Mucosa of stomach (tissue), 1 donor: ENCODE measurements around the gene TTC3.

ENCODE experiments used
- H3K27me3 ChIP-seq: one replicate; pipeline ENCODE4 v1.7.0; 2013; ENCODE audit warnings: mild to moderate bottlenecking, low read length; ENCODE audit not compliant: control insufficient read depth, insufficient read depth
- H3K36me3 ChIP-seq: one replicate; pipeline ENCODE4 v1.7.0; 2013; ENCODE audit warnings: low read length; ENCODE audit not compliant: control insufficient read depth, insufficient read depth
- H3K4me1 ChIP-seq: one replicate; pipeline ENCODE4 v1.7.0; 2013; ENCODE audit warnings: mild to moderate bottlenecking, low read length; ENCODE audit not compliant: control insufficient read depth, insufficient read depth
- H3K4me3 ChIP-seq: one replicate; pipeline ENCODE4 v1.7.0; 2013; ENCODE audit warnings: low read length
- H3K9ac ChIP-seq: one replicate; pipeline ENCODE4 v1.7.0; 2013; ENCODE audit warnings: mild to moderate bottlenecking, low read length, moderate library complexity
- H3K9me3 ChIP-seq: one replicate; pipeline ENCODE4 v1.7.0; 2013; ENCODE audit warnings: mild to moderate bottlenecking, low read length, moderate library complexity; ENCODE audit not compliant: control insufficient read depth
- donor health status: Pancreatic carcinoma.

TTC3 gene

GRCh38 chr21:37224861-37225839, 152.1 kb downstream of the TTC3 start:
- Histone ChIP-seq H3K36me3 (peaks cover 12% of the 10 kb centered on the region), H3K4me3 (no peak overlapping the region), H3K27me3 (no peaks in the 10 kb centered on the region), H3K9ac (no peak overlapping the region), H3K9me3 (no peaks in the 10 kb centered on the region), H3K4me1 (peaks cover 4% of the 10 kb centered on the region)

DNA sequence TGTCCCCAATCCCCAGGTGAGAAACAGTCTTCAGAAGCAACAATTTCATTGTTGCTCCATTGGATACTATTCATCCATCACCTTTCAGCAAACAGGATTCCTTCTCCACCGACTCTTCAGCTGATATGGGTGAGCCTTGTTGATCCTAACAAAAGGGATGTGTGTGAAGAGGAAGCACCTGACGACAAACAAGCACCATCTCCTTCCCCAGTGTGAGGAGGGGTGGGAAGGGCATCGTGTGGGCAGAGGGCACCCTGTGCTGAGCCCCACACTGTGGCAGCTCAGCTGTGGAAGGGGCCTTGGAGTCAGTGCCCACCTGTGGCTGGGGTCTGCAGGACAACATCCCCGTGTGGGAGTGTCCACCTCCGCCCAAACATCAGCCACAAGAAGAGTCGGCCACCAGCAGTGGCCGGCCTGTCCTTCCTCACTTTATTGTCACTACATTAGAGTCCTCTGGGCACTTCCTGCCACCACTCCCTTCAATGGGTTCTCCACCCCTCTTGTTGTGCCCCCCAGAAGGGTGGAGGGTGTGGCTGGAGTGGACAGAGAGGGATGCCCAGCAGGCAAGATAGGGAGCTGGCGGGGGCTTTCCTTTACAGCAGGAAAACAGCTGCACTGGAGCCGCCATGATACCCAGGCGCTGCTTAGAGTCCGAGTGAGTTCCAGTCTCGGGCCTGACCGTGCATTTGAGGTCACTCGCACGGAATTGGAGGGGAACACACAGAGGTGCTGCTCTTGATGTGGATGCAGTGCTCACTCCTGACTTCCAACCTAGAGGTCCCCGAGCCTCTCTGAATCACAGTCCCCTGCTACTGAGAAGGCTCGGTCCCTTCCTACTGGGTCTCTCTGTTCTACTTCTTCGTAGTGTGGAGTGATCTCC, 153.2 kb downstream of the TTC3 start:
- Histone ChIP-seq H3K36me3 (peaks cover 12% of the 10 kb centered on the region), H3K4me3 (no peak overlapping the region), H3K4me1 (peaks cover 3% of the 10 kb centered on the region), H3K27me3 (no peaks in the 10 kb centered on the region), H3K9me3 (no peaks in the 10 kb centered on the region), H3K9ac (no peak overlapping the region)

GRCh38 chr21:37227071-37228002, 154.3 kb downstream of the TTC3 start:
- no peaks in the 10 kb centered on the region for H3K4me1 ChIP-seq
- H3K9me3 ChIP-seq = no peaks in the 10 kb centered on the region
- H3K4me3 ChIP-seq = no peak overlapping the region
- no peaks in the 10 kb centered on the region for H3K27me3 ChIP-seq
- peaks cover 12% of the 10 kb centered on the region for H3K36me3 ChIP-seq
- H3K9ac ChIP-seq = no peak overlapping the region

DNA sequence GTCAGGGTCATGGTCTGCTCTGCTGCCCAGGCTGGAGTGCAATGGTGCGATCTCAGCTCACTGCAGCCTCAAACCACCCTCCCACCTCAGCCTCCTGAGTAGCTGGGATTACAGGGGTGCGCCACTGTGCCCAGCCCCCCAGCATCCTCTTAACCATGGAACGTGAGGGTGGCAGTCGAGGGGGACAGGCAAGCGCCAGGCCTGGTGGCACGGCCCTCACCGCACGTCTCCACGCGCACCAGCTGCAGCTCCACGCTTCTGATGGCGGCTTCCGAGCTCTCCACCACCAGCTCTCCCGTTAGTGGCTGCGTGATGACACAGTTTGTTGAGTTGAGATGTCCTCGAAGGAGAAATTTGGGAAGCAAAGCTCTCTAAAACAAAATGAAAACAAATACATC, 154.9 kb downstream of the TTC3 start:
- Histone ChIP-seq H3K4me1 (no peaks in the 10 kb centered on the region), H3K9me3 (no peaks in the 10 kb centered on the region), H3K9ac (no peak overlapping the region), H3K36me3 (peaks cover 12% of the 10 kb centered on the region), H3K27me3 (no peaks in the 10 kb centered on the region), H3K4me3 (no peak overlapping the region)

DNA sequence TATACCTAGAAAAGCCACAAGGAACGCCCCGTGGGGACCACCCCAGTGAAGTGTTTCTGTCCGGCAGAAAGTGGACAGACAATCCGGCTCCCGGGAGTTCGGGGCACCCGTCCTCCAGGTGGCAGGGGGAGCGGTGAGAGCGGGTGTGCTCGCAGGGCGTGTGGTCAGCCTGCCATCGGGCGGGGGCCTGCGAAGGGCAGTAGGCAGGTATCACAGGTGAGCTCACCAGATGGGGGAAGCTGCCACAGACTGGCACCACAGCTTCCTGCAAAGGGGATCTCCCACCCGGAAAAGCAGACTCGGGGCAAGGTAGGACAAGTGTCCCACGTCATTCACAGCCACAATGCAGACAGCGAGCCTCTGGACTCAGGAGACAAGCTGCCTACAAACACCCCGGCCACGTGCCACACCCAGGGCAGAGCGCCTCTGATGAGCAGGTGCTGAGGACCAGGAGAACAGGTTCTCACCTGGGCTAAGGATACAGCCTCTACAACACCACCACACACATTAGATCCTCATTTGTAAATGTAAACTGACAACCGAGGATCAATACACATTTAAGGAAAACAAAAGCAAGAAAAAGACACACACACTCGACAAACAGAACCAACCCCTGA, 157.7 kb downstream of the TTC3 start:
- no peak overlapping the region for H3K9ac ChIP-seq
- no peaks in the 10 kb centered on the region for H3K27me3 ChIP-seq
- no peak overlapping the region for H3K4me3 ChIP-seq
- peaks cover 5% of the 10 kb centered on the region for H3K36me3 ChIP-seq
- no peaks in the 10 kb centered on the region for H3K9me3 ChIP-seq
- no peaks in the 10 kb centered on the region for H3K4me1 ChIP-seq

- Histone ChIP-seq H3K4me1 (no peaks in the 10 kb centered on the region), H3K36me3 (peaks cover 5% of the 10 kb centered on the region), H3K4me3 (no peak overlapping the region), H3K27me3 (no peaks in the 10 kb centered on the region), H3K9ac (no peak overlapping the region), H3K9me3 (no peaks in the 10 kb centered on the region)
Measured at GRCh38 chr21:37231249-37231645, 158.2 kb downstream of the TTC3 start.

GRCh38 chr21:37231671-37232070, 158.6 kb downstream of the TTC3 start:
- H3K36me3 ChIP-seq = peaks cover 5% of the 10 kb centered on the region
- H3K4me3 ChIP-seq = no peak overlapping the region
- H3K27me3 ChIP-seq = no peaks in the 10 kb centered on the region
- H3K9ac ChIP-seq = no peak overlapping the region
- no peaks in the 10 kb centered on the region for H3K9me3 ChIP-seq
- H3K4me1 ChIP-seq = no peaks in the 10 kb centered on the region

GRCh38 chr21:37232274-37233018, 159.4 kb downstream of the TTC3 start:
- no peaks in the 10 kb centered on the region for H3K4me1 ChIP-seq
- no peak overlapping the region for H3K4me3 ChIP-seq
- H3K9me3 ChIP-seq = no peaks in the 10 kb centered on the region
- peaks cover under 1% of the 10 kb centered on the region for H3K36me3 ChIP-seq
- H3K27me3 ChIP-seq = no peaks in the 10 kb centered on the region
- H3K9ac ChIP-seq = no peak overlapping the region

GRCh38 chr21:37233551-37234146, 160.6 kb downstream of the TTC3 start:
- H3K36me3 ChIP-seq = no peaks in the 10 kb centered on the region
- H3K4me3 ChIP-seq = no peak overlapping the region
- no peak overlapping the region for H3K9ac ChIP-seq
- no peaks in the 10 kb centered on the region for H3K27me3 ChIP-seq
- no peaks in the 10 kb centered on the region for H3K4me1 ChIP-seq
- no peaks in the 10 kb centered on the region for H3K9me3 ChIP-seq

- Histone ChIP-seq H3K4me1 (no peaks in the 10 kb centered on the region), H3K9me3 (no peaks in the 10 kb centered on the region), H3K4me3 (no peak overlapping the region), H3K9ac (no peak overlapping the region), H3K27me3 (no peaks in the 10 kb centered on the region), H3K36me3 (peaks cover 4% of the 10 kb centered on the region)
Measured at GRCh38 chr21:37237346-37237745, 164.3 kb downstream of the TTC3 start.
